Endometrial microvascular endothelial cells (primary cell): ENCODE results near the gene PI16. TPM values are rescaled to one million over a fixed set of nuclear protein-coding genes. Genes with fewer than 3 reads are reported as not detected.
"Not testable (repeated sequence)": the region's sequence is repeated elsewhere in the genome, so short reads cannot be mapped to it uniquely, and the experiment has no call there.

Source experiments
- in situ Hi-C: cut with HindIII; loops from 2 replicates; pipeline ENCODE4 v1.10.0; 2017; ENCODE audit warnings: low sequenced_read_pairs, low pct_unique_long_range_greater_than_20kb; ENCODE audit errors: inconsistent ontology term
- total RNA-seq: library from RNA; depleted of rRNA; stranded (reverse); fragments of >200 nt; gene quantifications from one replicate; pipeline ENCODE4 v1.2.3, GENCODE V29; 2015; ENCODE audit errors: inconsistent ontology term

PI16 gene
- total RNA-seq, 1 donor from 2014 or later, result not detected

DNA sequence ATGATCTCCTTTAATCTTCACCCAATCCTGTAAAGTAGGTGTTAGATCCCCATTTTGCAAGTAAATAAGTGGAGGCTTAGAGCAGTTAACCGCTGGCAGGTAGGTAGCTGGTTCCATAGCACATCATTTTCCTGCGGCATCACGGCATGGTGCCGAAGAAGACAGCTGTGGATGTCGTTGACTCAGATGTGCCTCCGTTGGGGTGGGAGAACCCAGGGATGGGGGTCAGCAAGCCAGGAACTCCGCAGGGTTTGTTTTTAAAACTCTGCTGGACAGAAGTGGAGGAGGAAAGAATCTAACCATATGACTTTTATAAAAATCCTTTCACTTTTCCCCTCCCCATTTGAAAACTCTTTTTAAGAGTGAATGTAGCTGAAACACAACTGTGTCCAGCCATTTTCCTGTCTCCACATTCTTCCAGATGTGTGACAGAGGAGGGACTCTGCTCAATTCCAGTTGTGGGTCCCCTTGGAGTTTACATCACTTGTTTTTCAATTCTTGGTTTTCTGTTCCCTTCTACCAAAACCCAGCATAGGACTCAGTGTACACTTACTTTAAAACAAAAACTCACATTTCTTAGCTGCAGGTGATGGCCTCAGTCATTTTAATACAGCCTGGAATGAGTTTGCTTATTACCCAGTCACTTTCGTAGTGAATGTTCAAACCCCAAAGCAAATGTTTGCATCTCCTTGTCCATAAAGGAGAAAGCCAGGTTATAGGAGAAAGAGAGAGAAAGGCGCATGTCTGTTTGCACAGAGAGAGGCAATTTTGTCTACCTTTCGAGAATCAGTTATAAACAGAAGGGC lies 27.6 kb upstream of the PI16 start:
- in situ Hi-C loops, result no loop called here

GRCh38 chr6:36927691-36928546 lies 26.6 kb upstream of the PI16 start:
- in situ Hi-C loops, result no loop called here

DNA sequence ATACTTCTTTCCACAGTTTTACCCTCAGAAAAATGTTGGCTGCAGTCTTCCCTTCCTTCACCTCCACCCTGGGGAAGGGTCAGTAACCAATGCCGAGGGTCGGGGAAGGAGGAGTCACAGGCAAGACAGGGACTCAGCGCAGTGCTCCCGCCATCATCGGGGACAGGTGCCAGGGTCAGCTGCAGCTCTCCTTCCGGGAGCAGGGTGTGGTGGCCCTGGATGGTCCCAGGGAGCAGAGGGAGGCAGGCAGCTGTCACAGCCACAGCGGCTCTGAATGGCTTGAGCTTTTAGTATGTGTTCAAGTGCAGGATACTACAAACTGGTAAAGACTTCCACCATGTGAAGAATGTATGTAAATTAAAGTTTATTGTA lies 26.0 kb upstream of the PI16 start:
- in situ Hi-C loops, result no loop called here

DNA sequence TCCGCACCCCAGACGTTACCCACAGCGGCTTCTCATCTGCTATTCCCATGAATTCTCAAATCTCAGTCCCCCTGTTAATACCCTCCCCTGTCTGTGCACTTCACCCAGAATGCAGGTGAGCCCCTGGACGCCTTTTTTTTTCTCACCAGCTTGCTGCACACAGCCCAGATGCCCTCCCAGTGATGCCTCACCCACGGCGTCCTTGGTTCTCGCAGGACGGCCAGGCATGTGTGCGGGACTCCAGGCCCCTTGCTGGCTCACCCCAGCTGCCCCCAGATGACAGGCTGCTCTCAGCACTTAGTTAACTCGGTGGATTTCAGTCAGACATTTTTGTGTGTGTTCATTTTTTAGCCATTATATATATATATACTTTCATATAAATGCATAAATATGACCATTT lies 25.4 kb upstream of the PI16 start:
- in situ Hi-C loops, result no loop called here

GRCh38 chr6:36929607-36930006 lies 24.9 kb upstream of the PI16 start:
- in situ Hi-C loops, result no loop called here

DNA sequence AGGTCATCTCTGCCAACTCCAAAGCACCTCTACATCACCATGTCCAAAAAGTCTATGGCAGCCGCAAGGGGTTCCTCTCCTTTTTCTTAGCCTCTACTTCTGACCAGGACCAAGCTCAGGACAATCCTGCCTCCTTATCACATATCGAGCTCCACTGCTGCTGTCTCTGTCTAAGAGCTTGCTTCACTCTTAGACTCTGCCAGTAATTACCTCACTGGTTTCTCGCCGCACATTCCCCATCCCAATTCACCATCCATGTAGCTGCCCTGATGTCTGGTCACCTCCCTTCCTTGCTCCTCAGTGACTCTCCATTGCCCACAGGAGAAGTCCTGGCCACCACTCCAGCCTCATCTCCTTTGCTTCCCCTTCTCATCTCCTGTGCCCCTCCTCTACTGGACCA lies 24.1 kb upstream of the PI16 start:
- in situ Hi-C loops, result no loop called here

- in situ Hi-C loops, result no loop called here
Measured at GRCh38 chr6:36933102-36933501, 21.4 kb upstream of the PI16 start.

DNA sequence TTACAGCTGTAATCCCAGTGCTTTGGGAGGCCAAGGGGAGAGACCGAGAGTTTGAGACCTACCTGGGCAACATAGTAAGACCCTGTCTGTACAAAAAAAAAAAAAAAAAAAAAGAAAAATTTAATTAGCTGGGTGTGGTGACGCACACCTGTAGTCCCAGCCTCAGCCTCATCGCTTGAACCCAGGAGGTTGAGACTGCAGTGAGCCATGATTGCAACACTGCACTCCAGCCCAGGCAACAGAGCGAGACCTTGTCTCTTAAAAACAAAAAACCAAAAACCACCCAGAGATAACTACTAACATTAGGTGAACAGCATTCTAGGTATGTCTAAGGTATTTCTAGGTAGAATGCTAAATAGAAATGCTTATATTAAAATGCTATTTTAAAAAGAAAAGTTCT lies 21.0 kb upstream of the PI16 start:
- in situ Hi-C loops, result no loop called here

GRCh38 chr6:36934901-36935300 lies 19.6 kb upstream of the PI16 start:
- in situ Hi-C loops, result no loop called here

- in situ Hi-C loops, result no loop called here
Measured at GRCh38 chr6:36936824-36937223, 17.7 kb upstream of the PI16 start.

DNA sequence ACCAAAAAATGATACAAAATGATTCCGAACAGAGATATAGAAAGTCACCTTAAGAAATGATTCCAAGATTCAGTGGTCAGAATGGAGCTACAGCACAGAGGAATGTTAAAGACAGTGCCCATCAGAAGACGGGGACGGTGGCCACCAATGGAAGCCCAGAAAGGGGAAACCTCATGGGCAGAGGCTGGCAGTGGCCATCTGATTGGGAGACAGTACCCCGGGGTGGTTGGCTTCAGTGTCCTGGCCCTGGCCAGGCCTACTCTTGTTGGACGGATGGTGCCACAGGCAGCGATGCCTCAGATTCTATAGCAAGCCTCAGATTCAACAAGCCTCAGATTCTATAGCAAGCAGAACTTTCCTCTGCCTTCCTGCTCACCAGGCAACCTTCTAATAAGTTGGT lies 16.6 kb upstream of the PI16 start:
- in situ Hi-C loops, result no loop called here

DNA sequence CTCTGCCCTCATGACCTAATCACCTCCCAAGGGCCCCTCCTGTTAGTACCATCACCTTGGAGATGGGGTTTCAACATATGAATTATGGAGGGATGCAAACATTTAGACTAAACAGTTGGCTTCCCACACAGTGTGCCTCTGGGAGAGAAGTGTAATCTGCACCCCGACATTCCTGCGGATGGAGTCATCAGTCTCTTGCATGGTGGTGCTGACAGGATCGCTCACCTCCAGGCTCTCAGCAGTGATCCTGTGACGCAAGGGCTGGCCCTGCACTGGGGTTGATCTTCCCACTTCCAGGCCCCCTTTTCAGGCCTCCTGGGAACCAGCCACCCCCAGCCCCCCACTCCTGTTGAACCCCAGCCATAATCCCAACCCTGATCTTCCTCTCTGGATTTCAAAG lies 16.0 kb upstream of the PI16 start:
- in situ Hi-C loops, result no loop called here

DNA sequence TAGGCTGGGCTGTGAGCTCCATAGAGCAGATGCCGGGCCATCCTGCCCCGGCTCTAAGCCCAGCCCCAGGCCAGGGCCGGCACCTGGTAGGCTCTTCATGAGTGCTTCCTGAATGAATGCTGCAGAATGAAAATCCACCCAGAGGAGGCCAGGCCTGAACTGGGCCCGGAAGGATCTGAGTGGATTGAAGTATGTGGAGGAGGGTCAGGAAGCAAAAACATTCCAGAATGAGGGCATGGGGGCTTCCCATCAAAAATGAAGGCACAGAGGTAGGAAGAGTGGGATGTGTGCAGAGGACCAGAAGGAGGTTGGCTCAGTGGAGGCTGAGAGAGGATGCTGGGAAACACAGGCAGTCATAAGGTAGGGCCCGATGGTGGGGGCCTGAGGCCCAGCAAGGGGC lies 15.5 kb upstream of the PI16 start:
- in situ Hi-C loops, result not testable (repeated sequence)

- in situ Hi-C loops, result no loop called here
Measured at GRCh38 chr6:36940027-36940426, 14.5 kb upstream of the PI16 start.

- in situ Hi-C loops, result not testable (repeated sequence)
Measured at GRCh38 chr6:36941561-36941960, 13.0 kb upstream of the PI16 start.

GRCh38 chr6:36942329-36942728 lies 12.2 kb upstream of the PI16 start:
- in situ Hi-C loops, result not testable (repeated sequence)

DNA sequence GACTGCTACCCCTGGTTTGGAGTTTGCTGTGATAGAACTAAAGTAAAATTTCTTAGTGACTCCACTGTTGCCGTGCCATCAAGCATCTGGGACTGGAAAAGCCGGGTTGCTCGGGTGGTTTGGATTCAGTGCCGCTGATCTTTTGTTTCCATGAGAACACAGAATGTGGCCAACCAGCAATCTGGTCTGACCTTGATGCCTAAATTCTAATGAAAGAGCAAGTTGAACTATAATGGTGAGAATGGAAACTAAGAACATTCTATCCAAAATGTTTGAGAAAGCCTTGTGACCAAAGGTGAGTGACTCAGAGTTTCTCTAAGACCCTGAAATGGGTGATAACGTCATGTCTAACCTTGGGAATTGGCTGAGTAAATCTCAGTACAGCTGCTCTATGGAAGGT lies 9.9 kb upstream of the PI16 start:
- in situ Hi-C loops, result no loop called here

- in situ Hi-C loops, result no loop called here
Measured at GRCh38 chr6:36945301-36945700, 9.2 kb upstream of the PI16 start.

GRCh38 chr6:36946526-36946925 lies 8.0 kb upstream of the PI16 start:
- in situ Hi-C loops, result no loop called here
